T-helper 17 cell (primary cell): ENCODE measurements around the gene RFPL2. TPM values are rescaled to one million over a fixed set of nuclear protein-coding genes. Genes with fewer than 3 reads are reported as not detected.

ENCODE experiments used
- ATAC-seq: fragments of 150-1000 bp; cut with Tn5 transposase; 2 replicates; pipeline ENCODE4 v1.10.0; 2021; ENCODE audit warnings: mild to moderate bottlenecking, moderate library complexity
- DNase-seq, 3 donors: peaks; one replicate each; pipeline versions ENCODE4 v3.0.0 to v3.0.0-alpha.2; 2020 to 2021
- H3K9me3 ChIP-seq: one replicate; pipeline ENCODE4 v1.7.0; 2013; ENCODE audit warnings: low read length, mild to moderate bottlenecking; ENCODE audit not compliant: control insufficient read depth, poor library complexity, severe bottlenecking
- H3K27ac Mint-ChIP-seq: one replicate; pipeline ENCODE4 v1.8.0; 2022; ENCODE audit warnings: mild to moderate bottlenecking, moderate library complexity, mixed read lengths
- H3K27me3 Mint-ChIP-seq: one replicate; pipeline ENCODE4 v1.8.0; 2022; ENCODE audit warnings: mixed read lengths
- H3K36me3 Mint-ChIP-seq: one replicate; pipeline ENCODE4 v1.8.0; 2022; ENCODE audit warnings: low read depth, mixed read lengths
- H3K4me1 Mint-ChIP-seq: one replicate; pipeline ENCODE4 v1.8.0; 2022; ENCODE audit warnings: mild to moderate bottlenecking, mixed read lengths
- H3K4me3 Mint-ChIP-seq: one replicate; pipeline ENCODE4 v1.8.0; 2022; ENCODE audit warnings: mild to moderate bottlenecking, moderate library complexity, mixed read lengths
- total RNA-seq, 4 donors: library from RNA in 2 of 4; stranded (reverse) in 2 of 4; gene quantifications; one replicate each; pipeline ENCODE4 v1.2.3 and lab custom pipeline; 2022 to 2026

The RFPL2 gene
- total RNA-seq, 2 donors from 2014 or later = 0.94 to 1.6 TPM

- Mint-ChIP-seq H3K4me1 (no peaks in the 10 kb centered on the region), H3K27me3 (peaks cover 25% of the 10 kb centered on the region), H3K27ac (no peak overlapping the region), H3K4me3 (no peak overlapping the region), H3K36me3 (peaks cover 3% of the 10 kb centered on the region)
- ATAC-seq (no peak), DNase-seq (no peak)
- no peaks in the 10 kb centered on the region for H3K9me3 ChIP-seq
These were observed 14.2 kb upstream of the RFPL2 start for GRCh38 chr22:32219026-32219425.

GRCh38 chr22:32218470-32218869 is 13.6 kb upstream of the RFPL2 start:
- Mint-ChIP-seq H3K27ac (no peak overlapping the region), H3K4me3 (no peak overlapping the region), H3K36me3 (peaks cover 3% of the 10 kb centered on the region), H3K4me1 (no peaks in the 10 kb centered on the region), H3K27me3 (peaks cover 20% of the 10 kb centered on the region)
- DNase-seq = no peak
- no peak for ATAC-seq
- no peaks in the 10 kb centered on the region for H3K9me3 ChIP-seq

GRCh38 chr22:32217465-32217864 is 12.6 kb upstream of the RFPL2 start:
- Mint-ChIP-seq H3K27me3 (peaks cover 25% of the 10 kb centered on the region), H3K36me3 (peaks cover 3% of the 10 kb centered on the region), H3K4me1 (no peaks in the 10 kb centered on the region), H3K4me3 (no peak overlapping the region), H3K27ac (no peak overlapping the region)
- no peak for DNase-seq
- H3K9me3 ChIP-seq = no peaks in the 10 kb centered on the region
- ATAC-seq = no peak

- ATAC-seq (no peak), DNase-seq (no peak)
- Mint-ChIP-seq H3K4me1 (no peaks in the 10 kb centered on the region), H3K4me3 (no peak overlapping the region), H3K36me3 (peaks cover 3% of the 10 kb centered on the region), H3K27ac (no peak overlapping the region), H3K27me3 (peaks cover 28% of the 10 kb centered on the region)
- H3K9me3 ChIP-seq = no peaks in the 10 kb centered on the region
These were observed 12.0 kb upstream of the RFPL2 start for GRCh38 chr22:32216911-32217310.

- Mint-ChIP-seq H3K4me3 (no peak overlapping the region), H3K36me3 (no peaks in the 10 kb centered on the region), H3K27ac (no peak overlapping the region), H3K27me3 (peaks cover 17% of the 10 kb centered on the region), H3K4me1 (peaks cover 9% of the 10 kb centered on the region)
- H3K9me3 ChIP-seq = no peaks in the 10 kb centered on the region
- no peak for DNase-seq
- ATAC-seq = no peak
These were observed 6.1 kb upstream of the RFPL2 start for GRCh38 chr22:32211011-32211410.

GRCh38 chr22:32208681-32209080 is 3.8 kb upstream of the RFPL2 start:
- Mint-ChIP-seq H3K36me3 (no peaks in the 10 kb centered on the region), H3K27me3 (peaks cover 11% of the 10 kb centered on the region), H3K27ac (no peak overlapping the region), H3K4me3 (no peak overlapping the region), H3K4me1 (peaks cover 25% of the 10 kb centered on the region)
- no peaks in the 10 kb centered on the region for H3K9me3 ChIP-seq
- no peak for ATAC-seq
- DNase-seq = no peak

GRCh38 chr22:32207971-32208480 is 3.2 kb upstream of the RFPL2 start:
- Mint-ChIP-seq H3K27ac (peak overlapping the region; percentile 9), H3K27me3 (peaks cover 9% of the 10 kb centered on the region), H3K36me3 (no peaks in the 10 kb centered on the region), H3K4me1 (peaks cover 28% of the 10 kb centered on the region), H3K4me3 (no peak overlapping the region)
- no peak for ATAC-seq
- DNase-seq = no peak
- H3K9me3 ChIP-seq = no peaks in the 10 kb centered on the region

GRCh38 chr22:32206774-32207758 is 2.2 kb upstream of the RFPL2 start:
- Mint-ChIP-seq H3K36me3 (peaks cover 3% of the 10 kb centered on the region), H3K27me3 (no peaks in the 10 kb centered on the region), H3K4me3 (peak overlapping the region; percentile 39), H3K4me1 (peaks cover 36% of the 10 kb centered on the region), H3K27ac (no peak overlapping the region)
- ATAC-seq = no peak
- H3K9me3 ChIP-seq = no peaks in the 10 kb centered on the region
- no peak for DNase-seq

GRCh38 chr22:32205974-32206773 is 1.3 kb upstream of the RFPL2 start:
- no peaks in the 10 kb centered on the region for H3K9me3 ChIP-seq
- peak overlapping the region; percentile 57 for H3K4me3 Mint-ChIP-seq
- H3K36me3 Mint-ChIP-seq = peaks cover 3% of the 10 kb centered on the region
- H3K4me1 Mint-ChIP-seq = peaks cover 38% of the 10 kb centered on the region
- H3K27me3 Mint-ChIP-seq = no peaks in the 10 kb centered on the region
- H3K27ac Mint-ChIP-seq = peak overlapping the region; percentile 75
- ATAC-seq (no peak), DNase-seq (no peak)

- H3K36me3 Mint-ChIP-seq = peaks cover 3% of the 10 kb centered on the region
- H3K4me1 Mint-ChIP-seq = peaks cover 46% of the 10 kb centered on the region
- no peak overlapping the region for H3K27ac Mint-ChIP-seq
- peak in 1 of 3 donors; percentile 38 for DNase-seq
- ATAC-seq = peak; percentile 55
- H3K27me3 Mint-ChIP-seq = no peaks in the 10 kb centered on the region
- H3K4me3 Mint-ChIP-seq = peak overlapping the region; percentile 91
- H3K9me3 ChIP-seq = no peaks in the 10 kb centered on the region
These were observed 625 bp downstream of the RFPL2 start for GRCh38 chr22:32204040-32204855.

- Mint-ChIP-seq H3K27ac (peak overlapping the region; percentile 81), H3K27me3 (no peaks in the 10 kb centered on the region), H3K36me3 (peaks cover 3% of the 10 kb centered on the region), H3K4me3 (peak overlapping the region; percentile 91), H3K4me1 (peaks cover 49% of the 10 kb centered on the region)
- no peak for DNase-seq
- no peaks in the 10 kb centered on the region for H3K9me3 ChIP-seq
- no peak for ATAC-seq
These were observed 1.5 kb downstream of the RFPL2 start for GRCh38 chr22:32203181-32204039.
